HCT116 (cell line): Measurements from ENCODE around the gene KCNQ4.

Experiments used
- ATF3 ChIP-seq: IDR thresholded peaks from 2 replicates; pipeline ENCODE4 v1.6.1; 2012
- CEBPB ChIP-seq: IDR thresholded peaks from 2 replicates; pipeline ENCODE4 v1.6.1; 2012; ENCODE audit warnings: low read depth
- CTCF ChIP-seq, 3 experiments: fragments of 200-600 bp in 1 of 3; sonication (generic) in 1 of 3; IDR thresholded peaks in 2 of 3; conservative IDR thresholded peaks in 1 of 3; 2 replicates each; pipeline ENCODE4 v1.5.1; 2012 to 2017; ENCODE audit warnings: low read depth in 2 of 3, low read length in 2 of 3, antibody characterized with exemption in 1 of 3, borderline replicate concordance in 1 of 3, control low read depth in 1 of 3, mild to moderate bottlenecking in 1 of 3, mixed read lengths in 1 of 3, mixed run types in 1 of 3, moderate library complexity in 1 of 3; ENCODE audit not compliant: insufficient read depth in 1 of 3
- EZH2 ChIP-seq: fragments of 200-600 bp; sonication (generic); IDR thresholded peaks from 2 replicates; pipeline ENCODE4 v1.6.1; 2017; ENCODE audit warnings: antibody characterized with exemption, mixed run types
- MAX ChIP-seq: IDR thresholded peaks from 2 replicates; pipeline ENCODE4 v1.6.1; 2012
- POLR2A ChIP-seq: IDR thresholded peaks from 2 replicates; pipeline ENCODE4 v1.7.0; 2011; ENCODE audit warnings: borderline replicate concordance; ENCODE audit not compliant: insufficient read depth, insufficient read length; ENCODE audit errors: extremely low read depth
- POLR2AphosphoS5 ChIP-seq: IDR thresholded peaks from 2 replicates; pipeline ENCODE4 v1.6.1; 2011; ENCODE audit warnings: mild to moderate bottlenecking, low read depth, low read length, moderate library complexity
- RAD21 ChIP-seq: IDR thresholded peaks from 2 replicates; pipeline ENCODE4 v1.6.1; 2012; ENCODE audit warnings: low read depth, mild to moderate bottlenecking
- REST ChIP-seq: IDR thresholded peaks from 2 replicates; pipeline ENCODE4 v1.6.1; 2012; ENCODE audit warnings: low read depth
- ZBTB33 ChIP-seq: IDR thresholded peaks from 2 replicates; pipeline ENCODE4 v1.6.1; 2011; ENCODE audit warnings: mild to moderate bottlenecking, low read length, moderate library complexity; ENCODE audit not compliant: insufficient replicate concordance; ENCODE audit errors: extremely low read depth

- TF ChIP-seq EZH2 (no peak), CTCF (IDR thresholded peaks at IDR 0.05 in 2 of 3, conservative IDR thresholded peaks at IDR 0.05 in 1 of 3; ENCODE audit: borderline replicate concordance in 1 of 3, insufficient read depth in 1 of 3, low read depth in 2 of 3, low read length in 2 of 3) (no peak), REST (no peak), ZBTB33 (no peak), POLR2A (no peak), ATF3 (no peak), POLR2AphosphoS5 (no peak), MAX (no peak), RAD21 (no peak), CEBPB (no peak)
These were observed 73.2 kb downstream of the KCNQ4 start for GRCh38 chr1:40856656-40857302.
